Measurements from ENCODE around the gene GNG7. TPM values are rescaled to one million over a fixed set of nuclear protein-coding genes. Genes with fewer than 3 reads are reported as not detected.
"Not testable (repeated sequence)": the region's sequence is repeated elsewhere in the genome, so short reads cannot be mapped to it uniquely, and the experiment has no call there.

Gene GNG7
- total RNA-seq, 1 donor, result not detected

- no peak overlapping the region for H3K4me3 ChIP-seq (ENCODE audit: low read depth, low read length)
- DNase-seq (ENCODE audit: low read depth), result no peak
Measured at GRCh38 chr19:2675892-2676291, 26.6 kb downstream of the GNG7 start.

DNA sequence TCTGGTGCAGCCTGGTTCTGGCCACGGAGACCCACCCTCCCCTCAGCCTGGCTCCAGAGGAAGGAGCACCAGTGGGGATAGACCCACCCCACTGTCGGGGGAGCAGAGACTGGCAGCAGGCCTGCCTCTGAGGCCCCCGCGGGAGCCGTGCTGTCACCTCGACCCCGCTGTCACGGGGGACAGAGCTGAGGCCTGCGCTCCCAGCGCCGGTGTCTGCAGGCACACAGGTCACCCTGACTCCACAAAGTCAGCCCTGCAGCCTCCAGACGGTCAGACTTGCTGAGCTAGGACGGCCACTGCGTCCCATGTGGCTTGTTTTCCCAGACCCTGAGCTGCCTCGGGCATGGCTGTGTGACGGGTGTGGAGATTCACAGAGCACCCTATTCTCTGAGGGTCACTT is 32.3 kb downstream of the GNG7 start:
- H3K4me3 ChIP-seq (ENCODE audit: low read depth, low read length), result no peak overlapping the region
- no peak for TF ChIP-seq CTCF (IDR thresholded peaks at IDR 0.05; ENCODE audit: insufficient read depth, low read depth, low read length)
- DNase-seq (ENCODE audit: low read depth), result no peak

More at GRCh38 chr19:2675892-2676291, 26.6 kb downstream of the GNG7 start:
- TF ChIP-seq CTCF (IDR thresholded peaks at IDR 0.05; ENCODE audit: insufficient read depth, low read depth, low read length), result no peak

GRCh38 chr19:2668175-2668763 is 34.2 kb downstream of the GNG7 start:
- H3K4me3 ChIP-seq (ENCODE audit: low read depth, low read length), result no peak overlapping the region
- DNase-seq (ENCODE audit: low read depth), result no peak
- no peak for TF ChIP-seq CTCF (IDR thresholded peaks at IDR 0.05; ENCODE audit: insufficient read depth, low read depth, low read length)

DNA sequence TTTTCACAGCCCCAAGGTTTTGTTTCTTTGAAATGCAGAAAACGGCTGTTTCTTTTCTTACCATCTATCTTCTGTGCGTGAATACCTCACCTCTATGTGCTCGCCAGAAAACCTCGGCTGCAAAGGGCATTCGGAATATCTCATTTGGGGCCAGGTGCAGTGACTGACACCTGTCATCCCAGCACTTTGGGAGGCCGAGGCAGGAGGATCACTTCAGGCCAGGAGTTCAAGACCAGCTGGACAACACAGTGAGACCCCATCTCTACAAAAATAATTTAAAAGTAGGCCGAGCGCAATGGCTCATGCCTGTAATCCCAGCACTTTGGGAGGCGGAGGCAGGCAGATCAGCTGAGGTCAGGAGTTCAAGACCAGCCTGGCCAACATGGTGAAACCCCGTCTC is 35.1 kb downstream of the GNG7 start:
- DNase-seq (ENCODE audit: low read depth); H3K4me3 ChIP-seq (ENCODE audit: low read depth, low read length): not testable (repeated sequence)

GRCh38 chr19:2666344-2666994 is 36.0 kb downstream of the GNG7 start:
- H3K4me3 ChIP-seq (ENCODE audit: low read depth, low read length), result no peak overlapping the region
- no peak for TF ChIP-seq CTCF (IDR thresholded peaks at IDR 0.05; ENCODE audit: insufficient read depth, low read depth, low read length)
- DNase-seq (ENCODE audit: low read depth), result no peak

DNA sequence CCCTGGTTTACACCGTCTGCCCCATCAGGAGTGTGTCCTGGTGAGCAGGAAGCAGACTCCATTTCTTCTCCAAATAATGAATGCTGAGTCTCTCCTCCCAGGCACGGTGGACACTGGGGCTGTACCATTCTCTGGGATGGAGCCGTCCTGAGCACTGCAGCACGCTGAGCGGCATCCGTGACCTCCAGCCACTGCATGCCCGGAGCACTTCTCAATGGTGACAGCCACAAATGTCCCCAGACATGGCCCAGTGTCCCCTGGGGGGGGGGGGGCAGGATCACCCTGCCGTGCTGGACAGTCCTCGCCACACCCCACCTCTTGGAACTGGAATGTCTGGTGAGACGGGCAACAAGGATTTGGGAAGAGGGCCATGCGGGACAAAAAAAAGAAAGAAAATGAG is 37.4 kb downstream of the GNG7 start:
- H3K4me3 ChIP-seq (ENCODE audit: low read depth, low read length), result no peak overlapping the region
- no peak for DNase-seq (ENCODE audit: low read depth)
- TF ChIP-seq CTCF (IDR thresholded peaks at IDR 0.05; ENCODE audit: insufficient read depth, low read depth, low read length), result no peak

DNA sequence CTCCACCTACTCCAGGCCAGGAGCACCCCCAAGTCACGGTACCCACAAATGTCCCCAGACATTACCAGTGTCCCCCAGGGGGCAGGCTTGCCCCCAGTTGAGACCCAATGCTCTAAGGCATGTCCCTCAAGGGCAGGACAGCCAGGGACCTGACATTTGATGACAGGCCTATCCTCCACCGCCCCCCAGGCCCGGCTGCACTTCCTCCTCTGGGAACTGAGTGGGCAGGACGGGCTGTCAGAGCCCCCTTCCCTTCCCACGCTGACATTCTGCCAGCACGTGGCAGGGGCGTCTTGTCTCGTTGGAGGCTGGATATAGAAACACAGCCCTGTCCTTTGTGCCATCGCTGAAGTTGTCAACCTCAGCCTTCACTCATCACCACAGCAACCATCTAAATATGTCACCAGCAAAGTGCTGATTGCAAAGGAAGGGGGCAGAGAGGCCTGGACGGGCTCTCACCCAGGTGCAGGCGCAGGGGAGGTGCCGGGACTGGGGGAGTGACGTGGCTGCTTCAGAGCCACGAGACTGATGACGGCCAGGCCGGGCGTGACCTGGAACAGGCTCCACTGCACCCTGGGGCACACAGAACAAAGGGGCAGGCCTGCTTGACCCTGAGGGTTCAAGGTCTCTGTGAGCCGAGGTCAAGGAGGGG is 38.4 kb downstream of the GNG7 start:
- DNase-seq (ENCODE audit: low read depth), result no peak
- no peak overlapping the region for H3K4me3 ChIP-seq (ENCODE audit: low read depth, low read length)

More for the DNA sequence above, 38.4 kb downstream of the GNG7 start:
- TF ChIP-seq CTCF (IDR thresholded peaks at IDR 0.05; ENCODE audit: insufficient read depth, low read depth, low read length), result no peak
